ENCODE measurements around the gene CLPTM1L. TPM values are rescaled to one million over a fixed set of nuclear protein-coding genes. Genes with fewer than 3 reads are reported as not detected.

CLPTM1L gene
- total RNA-seq, 4 donors from 2014 or later = 149 to 215 (median 179) TPM

GRCh38 chr5:1357946-1358725, 13.2 kb upstream of the CLPTM1L start:
- TF ChIP-seq POLR2A (IDR thresholded peaks at IDR 0.05) (no peak), CTCF (IDR thresholded peaks at IDR 0.05) (no peak)
- Histone ChIP-seq H3K36me3 (no peaks in the 10 kb centered on the region), H3K4me1 (no peaks in the 10 kb centered on the region), H3K4me3 (replicated peaks in 1 of 3) (no peak overlapping the region), H3K27ac (no peak overlapping the region), H3K27me3 (no peaks in the 10 kb centered on the region), H3K9me3 (no peaks in the 10 kb centered on the region)
- intact Hi-C loops (cut with DNase I) = no loop called here
- WGBS, 2 donors = 84% methylated on average over 23 to 24 of the region's 25 CpGs
- no peak for DNase-seq

GRCh38 chr5:1356873-1357787, 12.2 kb upstream of the CLPTM1L start:
- H3K27me3 ChIP-seq = no peaks in the 10 kb centered on the region
- intact Hi-C loops (cut with DNase I) = no loop called here

GRCh38 chr5:1354576-1354975, 9.7 kb upstream of the CLPTM1L start:
- DNase-seq = no peak
- no peaks in the 10 kb centered on the region for H3K36me3 ChIP-seq
- H3K27me3 ChIP-seq = no peaks in the 10 kb centered on the region
- no peaks in the 10 kb centered on the region for H3K4me1 ChIP-seq
- 44 to 53% methylated on average over 4 of the region's 4 CpGs for WGBS, 2 donors
- no peak overlapping the region for H3K27ac ChIP-seq
- H3K4me3 ChIP-seq (replicated peaks in 1 of 3) = no peak overlapping the region
- intact Hi-C loops (cut with DNase I) = no loop called here
- no peaks in the 10 kb centered on the region for H3K9me3 ChIP-seq
- TF ChIP-seq POLR2A (IDR thresholded peaks at IDR 0.05) (no peak), CTCF (IDR thresholded peaks at IDR 0.05) (no peak)

More at GRCh38 chr5:1356873-1357787, 12.2 kb upstream of the CLPTM1L start:
- no peak overlapping the region for H3K4me3 ChIP-seq (replicated peaks in 1 of 3)
- H3K4me1 ChIP-seq = no peaks in the 10 kb centered on the region
- no peak overlapping the region for H3K27ac ChIP-seq
- WGBS, 2 donors = 68 to 74% methylated on average over 28 of the region's 28 CpGs
- H3K36me3 ChIP-seq = no peaks in the 10 kb centered on the region
- no peak for DNase-seq
- TF ChIP-seq POLR2A (IDR thresholded peaks at IDR 0.05) (no peak), CTCF (IDR thresholded peaks at IDR 0.05) (no peak)
- no peaks in the 10 kb centered on the region for H3K9me3 ChIP-seq

- DNase-seq = no peak
- Histone ChIP-seq H3K27ac (no peak overlapping the region), H3K9me3 (no peaks in the 10 kb centered on the region), H3K27me3 (no peaks in the 10 kb centered on the region), H3K4me3 (replicated peaks in 1 of 3) (no peak overlapping the region), H3K4me1 (no peaks in the 10 kb centered on the region), H3K36me3 (no peaks in the 10 kb centered on the region)
- WGBS, 2 donors = 73 to 78% methylated on average over 8 to 9 of the region's 10 CpGs
- TF ChIP-seq POLR2A (IDR thresholded peaks at IDR 0.05) (no peak), CTCF (IDR thresholded peaks at IDR 0.05) (no peak)
- intact Hi-C loops (cut with DNase I) = no loop called here
Observed at GRCh38 chr5:1352231-1353219, 7.6 kb upstream of the CLPTM1L start.
